ENCODE data around the gene DGKI.

Gene DGKI

DNA sequence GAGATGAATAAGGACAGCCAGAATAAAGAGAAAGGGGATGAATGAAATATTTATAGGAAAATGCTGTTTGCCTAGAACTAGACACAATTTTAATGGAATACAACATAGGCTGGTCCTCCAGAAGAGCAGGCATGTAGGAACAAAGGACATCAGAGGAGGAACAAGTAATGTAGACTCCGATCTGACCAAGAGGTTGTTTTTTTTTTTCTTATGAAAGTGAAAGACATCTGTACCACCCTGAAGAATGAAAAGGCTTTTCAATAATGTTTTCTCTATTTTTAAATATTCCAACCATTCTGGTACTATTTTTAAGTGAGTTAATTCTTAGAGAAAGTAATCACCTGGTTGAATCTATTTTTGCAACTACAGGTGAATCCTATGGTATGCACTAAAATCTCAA lies 366.4 kb downstream of the DGKI start:
- Histone ChIP-seq H2AK5ac (ENCODE audit: low read length) (no peak overlapping the region), H2AFZ (ENCODE audit: insufficient read depth, low read length, poor library complexity) (no peak overlapping the region), H4K8ac (ENCODE audit: low read depth, low read length) (no peak overlapping the region), H3K18ac (ENCODE audit: low read length) (no peak overlapping the region), H2BK120ac (ENCODE audit: insufficient read depth, low read length, poor library complexity) (no peak overlapping the region), H3K4me3 (ENCODE audit: low read depth, low read length) (no peak overlapping the region), H3K14ac (ENCODE audit: low read length) (no peak overlapping the region), H3K27me3 (ENCODE audit: insufficient read depth, low read length) (no peaks in the 10 kb centered on the region), H3K79me1 (ENCODE audit: low read length) (no peaks in the 10 kb centered on the region), H3K4me1 (ENCODE audit: control insufficient read depth in 1 of 2, insufficient read depth in 2 of 2, low read length in 2 of 2) (no peaks in the 10 kb centered on the region), H2BK12ac (ENCODE audit: low read length) (no peak overlapping the region), H3K4me2 (ENCODE audit: low read length) (no peak overlapping the region), H3K23ac (ENCODE audit: low read length) (no peak overlapping the region), H3K9ac (ENCODE audit: low read length) (no peak overlapping the region), H3K4ac (ENCODE audit: low read depth, low read length) (no peak overlapping the region), H4K91ac (ENCODE audit: low read depth, low read length) (no peak overlapping the region), H4K12ac (ENCODE audit: low read depth, low read length) (no peak overlapping the region), H3K27ac (ENCODE audit: low read depth, low read length) (no peak overlapping the region), H3K36me3 (ENCODE audit: control insufficient read depth in 1 of 2, insufficient read depth in 2 of 2, low read length in 2 of 2) (no peaks in the 10 kb centered on the region), H3K79me2 (ENCODE audit: control insufficient read depth, insufficient read depth, low read length, poor library complexity) (no peaks in the 10 kb centered on the region), H3K9me3 (ENCODE audit: insufficient read depth, low read depth, low read length) (no peaks in the 10 kb centered on the region), H2BK5ac (ENCODE audit: low read depth, low read length, poor library complexity) (no peak overlapping the region)
- DNase-seq, result no peak
- no CpG with 5 or more reads among the region's 1 CpG for WGBS (ENCODE audit: extremely low coverage, insufficient coverage, insufficient read length)

DNA sequence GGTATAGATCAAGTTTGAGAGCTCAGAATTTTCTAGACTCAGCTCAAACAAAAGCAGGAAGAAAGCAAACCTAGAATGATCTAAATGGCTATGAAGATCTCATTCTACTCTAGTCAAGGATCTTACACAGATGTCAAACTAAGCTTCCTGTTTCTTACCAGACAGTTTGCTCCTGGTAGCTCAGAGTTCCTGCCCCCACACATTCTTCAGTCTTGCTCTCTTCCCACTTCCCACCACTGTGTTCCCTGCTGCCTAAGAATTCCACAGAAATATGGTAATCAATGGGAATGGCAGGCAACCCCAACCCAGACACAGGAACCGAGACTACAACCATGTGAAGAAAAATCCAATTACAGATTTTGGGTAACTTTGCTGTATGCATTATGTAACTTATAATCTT lies 369.8 kb downstream of the DGKI start:
- no peak for DNase-seq
- Histone ChIP-seq H2BK5ac (ENCODE audit: low read depth, low read length, poor library complexity) (no peak overlapping the region), H3K4ac (ENCODE audit: low read depth, low read length) (no peak overlapping the region), H3K4me2 (ENCODE audit: low read length) (no peak overlapping the region), H3K79me2 (ENCODE audit: control insufficient read depth, insufficient read depth, low read length, poor library complexity) (no peaks in the 10 kb centered on the region), H3K27me3 (ENCODE audit: insufficient read depth, low read length) (no peaks in the 10 kb centered on the region), H4K8ac (ENCODE audit: low read depth, low read length) (no peak overlapping the region), H2BK120ac (ENCODE audit: insufficient read depth, low read length, poor library complexity) (no peak overlapping the region), H3K79me1 (ENCODE audit: low read length) (no peaks in the 10 kb centered on the region), H3K14ac (ENCODE audit: low read length) (no peak overlapping the region), H2BK12ac (ENCODE audit: low read length) (no peak overlapping the region), H3K23ac (ENCODE audit: low read length) (no peak overlapping the region), H3K27ac (ENCODE audit: low read depth, low read length) (peak overlapping the region; percentile 11), H2AK5ac (ENCODE audit: low read length) (no peak overlapping the region), H4K91ac (ENCODE audit: low read depth, low read length) (no peak overlapping the region), H3K9ac (ENCODE audit: low read length) (no peak overlapping the region), H3K36me3 (ENCODE audit: control insufficient read depth in 1 of 2, insufficient read depth in 2 of 2, low read length in 2 of 2) (no peaks in the 10 kb centered on the region), H2AFZ (ENCODE audit: insufficient read depth, low read length, poor library complexity) (no peak overlapping the region), H3K9me3 (ENCODE audit: insufficient read depth, low read depth, low read length) (no peaks in the 10 kb centered on the region), H3K4me1 (ENCODE audit: control insufficient read depth in 1 of 2, insufficient read depth in 2 of 2, low read length in 2 of 2) (no peaks in the 10 kb centered on the region), H3K4me3 (ENCODE audit: low read depth, low read length) (no peak overlapping the region), H4K12ac (ENCODE audit: low read depth, low read length) (no peak overlapping the region), H3K18ac (ENCODE audit: low read length) (no peak overlapping the region)
- WGBS (ENCODE audit: extremely low coverage, insufficient coverage, insufficient read length), result no CpG with 5 or more reads among the region's 1 CpG

DNA sequence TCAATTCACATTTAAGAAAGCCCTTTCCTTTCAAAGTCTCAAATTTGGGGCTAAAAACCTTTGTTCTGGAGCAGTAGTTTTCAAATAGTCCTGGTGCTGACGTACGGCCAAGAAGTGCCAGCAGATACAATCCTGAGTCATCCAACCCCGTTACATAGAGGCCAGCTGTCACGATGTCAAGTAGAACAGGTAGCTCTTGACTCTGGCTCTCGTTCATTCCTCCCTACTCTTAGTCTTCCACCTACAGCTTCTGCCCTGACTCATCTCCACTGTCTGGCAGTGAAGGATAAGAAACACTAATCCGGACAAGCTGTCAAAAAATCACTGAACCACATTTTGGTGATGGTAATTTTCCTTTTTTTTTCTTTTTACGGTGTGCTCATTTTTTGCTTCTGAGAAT lies 370.8 kb downstream of the DGKI start:
- WGBS (ENCODE audit: extremely low coverage, insufficient coverage, insufficient read length), result no CpG with 5 or more reads among the region's 7 CpGs
- no peak overlapping the region for H3K9ac ChIP-seq (ENCODE audit: low read length)

GRCh38 chr7:137474540-137475026 lies 372.2 kb downstream of the DGKI start:
- Histone ChIP-seq H3K18ac (ENCODE audit: low read length) (no peak overlapping the region), H3K27me3 (ENCODE audit: insufficient read depth, low read length) (no peaks in the 10 kb centered on the region), H4K8ac (ENCODE audit: low read depth, low read length) (no peak overlapping the region), H3K36me3 (ENCODE audit: control insufficient read depth in 1 of 2, insufficient read depth in 2 of 2, low read length in 2 of 2) (no peaks in the 10 kb centered on the region), H3K4ac (ENCODE audit: low read depth, low read length) (no peak overlapping the region), H3K4me2 (ENCODE audit: low read length) (no peak overlapping the region), H3K79me2 (ENCODE audit: control insufficient read depth, insufficient read depth, low read length, poor library complexity) (no peaks in the 10 kb centered on the region), H3K23ac (ENCODE audit: low read length) (no peak overlapping the region), H3K9me3 (ENCODE audit: insufficient read depth, low read depth, low read length) (no peaks in the 10 kb centered on the region), H3K4me1 (ENCODE audit: control insufficient read depth in 1 of 2, insufficient read depth in 2 of 2, low read length in 2 of 2) (no peaks in the 10 kb centered on the region), H3K27ac (ENCODE audit: low read depth, low read length) (no peak overlapping the region), H2BK120ac (ENCODE audit: insufficient read depth, low read length, poor library complexity) (no peak overlapping the region), H3K4me3 (ENCODE audit: low read depth, low read length) (no peak overlapping the region), H3K9ac (ENCODE audit: low read length) (no peak overlapping the region), H3K14ac (ENCODE audit: low read length) (no peak overlapping the region), H2BK5ac (ENCODE audit: low read depth, low read length, poor library complexity) (no peak overlapping the region), H2AK5ac (ENCODE audit: low read length) (no peak overlapping the region), H3K79me1 (ENCODE audit: low read length) (no peaks in the 10 kb centered on the region), H4K12ac (ENCODE audit: low read depth, low read length) (no peak overlapping the region), H4K91ac (ENCODE audit: low read depth, low read length) (no peak overlapping the region), H2AFZ (ENCODE audit: insufficient read depth, low read length, poor library complexity) (no peak overlapping the region), H2BK12ac (ENCODE audit: low read length) (no peak overlapping the region)
- no peak for DNase-seq
- no CpG with 5 or more reads among the region's 11 CpGs for WGBS (ENCODE audit: extremely low coverage, insufficient coverage, insufficient read length)

More for the DNA sequence above, 370.8 kb downstream of the DGKI start:
- no peak overlapping the region for H3K4me3 ChIP-seq (ENCODE audit: low read depth, low read length)
- no peak overlapping the region for H2AK5ac ChIP-seq (ENCODE audit: low read length)
- no peaks in the 10 kb centered on the region for H3K27me3 ChIP-seq (ENCODE audit: insufficient read depth, low read length)
- H3K79me1 ChIP-seq (ENCODE audit: low read length), result no peaks in the 10 kb centered on the region
- no peaks in the 10 kb centered on the region for H3K36me3 ChIP-seq (ENCODE audit: control insufficient read depth in 1 of 2, insufficient read depth in 2 of 2, low read length in 2 of 2)
- no peak overlapping the region for H3K4me2 ChIP-seq (ENCODE audit: low read length)
- no peak overlapping the region for H4K91ac ChIP-seq (ENCODE audit: low read depth, low read length)
- no peak overlapping the region for H3K27ac ChIP-seq (ENCODE audit: low read depth, low read length)
- H3K18ac ChIP-seq (ENCODE audit: low read length), result no peak overlapping the region
- no peak overlapping the region for H2BK5ac ChIP-seq (ENCODE audit: low read depth, low read length, poor library complexity)
- no peak overlapping the region for H3K14ac ChIP-seq (ENCODE audit: low read length)
- no peak overlapping the region for H2BK12ac ChIP-seq (ENCODE audit: low read length)
- no peak overlapping the region for H3K23ac ChIP-seq (ENCODE audit: low read length)
- no peaks in the 10 kb centered on the region for H3K79me2 ChIP-seq (ENCODE audit: control insufficient read depth, insufficient read depth, low read length, poor library complexity)
- H3K4me1 ChIP-seq (ENCODE audit: control insufficient read depth in 1 of 2, insufficient read depth in 2 of 2, low read length in 2 of 2), result no peaks in the 10 kb centered on the region
- H2AFZ ChIP-seq (ENCODE audit: insufficient read depth, low read length, poor library complexity), result no peak overlapping the region
- no peak overlapping the region for H4K8ac ChIP-seq (ENCODE audit: low read depth, low read length)
- no peaks in the 10 kb centered on the region for H3K9me3 ChIP-seq (ENCODE audit: insufficient read depth, low read depth, low read length)
- no peak overlapping the region for H2BK120ac ChIP-seq (ENCODE audit: insufficient read depth, low read length, poor library complexity)
- DNase-seq, result peak; percentile 4 to 52
- no peak overlapping the region for H4K12ac ChIP-seq (ENCODE audit: low read depth, low read length)
- H3K4ac ChIP-seq (ENCODE audit: low read depth, low read length), result no peak overlapping the region

All from trophoblast cell (in vitro differentiated cells and primary cell).